Cardiac fibroblast (primary cell): ENCODE data around the gene VPS25.

ENCODE experiments used
- DNase-seq, 2 donors: peaks; one replicate each; pipeline versions ENCODE4 v3.0.0 to v3.0.0-alpha.2; 2010; ENCODE audit warnings: low read depth in 2 of 2
- H3K4me3 ChIP-seq, 2 donors: replicated peaks in 1 of 2; 1 replicate in 1 of 2; 2 replicates in 1 of 2; pipeline ENCODE4 v1.5.1; 2011; ENCODE audit warnings: low read depth in 2 of 2, low read length in 2 of 2, mild to moderate bottlenecking in 2 of 2, moderate library complexity in 1 of 2
- TF ChIP-seq, protein P1 (sequence below): IDR thresholded peaks from one replicate; pipeline ENCODE4 v1.5.1; 2011; ENCODE audit warnings: low read depth, mild to moderate bottlenecking, low read length, inconsistent platforms

VPS25 gene

DNA sequence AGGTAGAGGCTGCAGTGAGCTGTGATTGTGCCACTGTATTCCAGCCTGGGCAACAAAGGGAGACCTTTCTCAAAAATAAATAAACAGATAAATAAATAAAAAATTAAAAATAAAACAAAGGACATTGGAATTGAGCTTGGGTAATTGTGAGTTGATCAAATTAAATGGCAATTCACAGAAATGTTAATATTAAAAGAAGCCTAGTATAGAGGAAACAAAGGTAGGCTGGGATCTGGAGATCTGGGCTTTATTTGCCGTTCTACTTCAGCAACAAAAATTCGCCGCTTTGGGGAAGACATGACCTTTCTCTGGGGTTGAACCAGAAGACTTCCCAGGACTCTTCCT lies 332 bp upstream of the VPS25 start:
- H3K4me3 ChIP-seq = peak overlapping the region; percentile 72 to 92
- DNase-seq = no peak
- TF ChIP-seq, protein P1, sequence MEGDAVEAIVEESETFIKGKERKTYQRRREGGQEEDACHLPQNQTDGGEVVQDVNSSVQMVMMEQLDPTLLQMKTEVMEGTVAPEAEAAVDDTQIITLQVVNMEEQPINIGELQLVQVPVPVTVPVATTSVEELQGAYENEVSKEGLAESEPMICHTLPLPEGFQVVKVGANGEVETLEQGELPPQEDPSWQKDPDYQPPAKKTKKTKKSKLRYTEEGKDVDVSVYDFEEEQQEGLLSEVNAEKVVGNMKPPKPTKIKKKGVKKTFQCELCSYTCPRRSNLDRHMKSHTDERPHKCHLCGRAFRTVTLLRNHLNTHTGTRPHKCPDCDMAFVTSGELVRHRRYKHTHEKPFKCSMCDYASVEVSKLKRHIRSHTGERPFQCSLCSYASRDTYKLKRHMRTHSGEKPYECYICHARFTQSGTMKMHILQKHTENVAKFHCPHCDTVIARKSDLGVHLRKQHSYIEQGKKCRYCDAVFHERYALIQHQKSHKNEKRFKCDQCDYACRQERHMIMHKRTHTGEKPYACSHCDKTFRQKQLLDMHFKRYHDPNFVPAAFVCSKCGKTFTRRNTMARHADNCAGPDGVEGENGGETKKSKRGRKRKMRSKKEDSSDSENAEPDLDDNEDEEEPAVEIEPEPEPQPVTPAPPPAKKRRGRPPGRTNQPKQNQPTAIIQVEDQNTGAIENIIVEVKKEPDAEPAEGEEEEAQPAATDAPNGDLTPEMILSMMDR = no peak

DNA sequence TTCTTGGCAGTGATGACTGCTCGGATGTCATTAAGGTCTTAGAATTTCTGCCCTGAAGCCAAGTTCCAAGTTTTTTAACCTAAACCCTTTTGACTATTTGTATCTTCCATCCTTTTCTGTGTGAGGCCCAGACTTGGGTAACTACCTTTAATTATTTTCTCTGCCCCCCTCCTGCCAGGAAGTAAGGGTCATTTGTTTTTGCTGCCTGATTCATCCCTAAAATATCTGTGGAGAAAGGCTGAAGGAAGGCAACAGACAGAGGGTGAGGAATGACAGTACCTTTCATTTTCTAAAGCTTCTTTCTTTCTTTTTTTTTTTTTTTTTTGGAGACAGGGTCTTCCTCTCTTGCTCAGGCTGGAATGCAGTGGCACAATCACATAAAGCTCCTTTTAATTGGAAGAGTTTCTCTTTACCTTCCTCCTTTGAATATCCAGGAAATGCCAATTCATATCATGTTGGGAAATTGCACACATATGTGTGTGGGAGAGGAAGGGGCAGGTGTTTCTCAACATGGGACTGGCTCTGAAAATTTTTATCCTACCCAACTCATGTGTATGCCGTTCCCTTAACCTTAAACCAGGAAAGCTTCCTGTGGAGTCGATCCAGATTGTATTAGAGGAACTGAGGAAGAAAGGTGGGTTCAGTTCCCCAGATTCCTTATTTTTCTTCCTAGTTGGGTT lies 957 bp downstream of the VPS25 start:
- TF ChIP-seq, protein P1 = no peak
- H3K4me3 ChIP-seq = peak overlapping the region; percentile 72 to 92
- DNase-seq = peak in 1 of 2 donors; percentile 78

DNA sequence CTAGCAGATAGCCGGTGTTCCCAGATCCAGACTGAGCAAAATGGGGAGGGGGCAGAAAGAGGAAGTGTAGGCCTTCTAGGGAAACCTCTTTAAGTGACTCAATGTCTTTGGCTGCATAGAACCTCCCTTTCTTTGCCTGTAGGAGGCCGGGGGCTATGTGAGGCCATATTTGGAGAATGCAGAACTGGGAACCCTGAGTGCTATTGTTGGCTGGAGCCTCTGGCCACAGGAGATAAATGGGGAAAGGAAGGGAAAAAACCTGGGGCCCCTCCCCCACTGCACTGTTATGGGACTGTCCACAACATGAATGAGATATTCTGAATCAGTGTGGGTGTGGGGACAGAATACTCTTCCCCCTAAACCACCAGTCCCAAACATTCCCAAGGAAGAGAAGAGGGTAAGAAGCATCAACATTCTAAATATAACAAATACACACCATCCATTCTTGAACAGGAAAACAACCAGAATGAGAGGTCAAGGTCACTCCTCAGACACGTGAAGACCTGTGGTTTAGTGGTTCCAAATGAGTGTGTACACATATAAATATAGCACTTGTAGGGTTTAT lies 2.4 kb downstream of the VPS25 start:
- DNase-seq = peak in 1 of 2 donors; percentile 85
- TF ChIP-seq, protein P1 = peak; percentile 32
- H3K4me3 ChIP-seq = no peak overlapping the region

DNA sequence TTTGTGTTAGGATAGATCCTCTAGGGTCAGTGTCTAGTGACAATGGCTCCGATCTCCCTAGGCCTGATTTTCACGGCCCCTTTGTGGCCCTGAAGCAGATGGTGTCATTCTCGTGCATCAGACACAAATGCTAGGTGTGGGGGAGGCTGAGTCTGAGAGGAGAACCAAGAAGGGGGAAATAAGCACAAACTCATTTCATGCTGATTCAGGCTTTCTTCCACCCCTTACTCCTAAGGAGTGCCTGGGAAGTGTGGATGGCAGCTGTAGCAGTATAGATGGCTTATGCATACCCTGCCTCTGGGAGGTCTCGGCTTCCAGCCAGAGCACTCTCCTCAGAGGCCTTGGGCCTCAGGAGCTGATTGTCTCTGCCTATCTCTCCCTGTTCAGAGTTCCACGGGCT lies 5.3 kb downstream of the VPS25 start:
- TF ChIP-seq, protein P1 = no peak
- no peak for DNase-seq
- H3K4me3 ChIP-seq = no peak overlapping the region

DNA sequence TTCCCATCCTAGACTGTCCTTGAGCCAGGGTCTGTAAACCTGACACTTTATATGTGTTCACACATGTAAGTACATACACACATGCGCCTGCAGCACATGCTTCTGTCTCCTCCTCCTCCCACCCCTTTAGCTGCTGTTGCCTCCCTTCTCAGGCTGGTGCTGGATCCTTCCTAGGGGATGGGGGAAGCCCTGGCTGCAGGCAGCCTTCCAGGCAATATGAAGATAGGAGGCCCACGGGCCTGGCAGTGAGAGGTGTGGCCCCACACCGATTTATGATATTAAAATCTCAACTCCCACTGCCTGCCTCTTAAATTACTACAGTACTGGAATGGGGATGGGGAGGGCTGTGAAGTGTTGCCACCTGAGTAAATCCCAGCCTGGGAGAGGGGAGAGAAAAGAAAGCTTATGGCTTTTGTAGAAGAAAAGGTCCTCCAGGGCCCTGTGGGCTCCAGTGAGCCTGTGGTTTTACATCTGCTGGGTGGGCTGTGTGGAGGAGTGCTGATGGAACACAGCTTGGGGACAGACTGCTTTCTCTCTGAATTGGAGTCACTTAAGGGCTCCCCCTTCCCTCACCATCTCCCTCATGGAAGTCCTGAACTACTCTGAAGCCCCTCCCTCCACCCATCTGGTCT lies 6.2 kb downstream of the VPS25 start:
- TF ChIP-seq, protein P1 = no peak
- no peak overlapping the region for H3K4me3 ChIP-seq
- DNase-seq = no peak

DNA sequence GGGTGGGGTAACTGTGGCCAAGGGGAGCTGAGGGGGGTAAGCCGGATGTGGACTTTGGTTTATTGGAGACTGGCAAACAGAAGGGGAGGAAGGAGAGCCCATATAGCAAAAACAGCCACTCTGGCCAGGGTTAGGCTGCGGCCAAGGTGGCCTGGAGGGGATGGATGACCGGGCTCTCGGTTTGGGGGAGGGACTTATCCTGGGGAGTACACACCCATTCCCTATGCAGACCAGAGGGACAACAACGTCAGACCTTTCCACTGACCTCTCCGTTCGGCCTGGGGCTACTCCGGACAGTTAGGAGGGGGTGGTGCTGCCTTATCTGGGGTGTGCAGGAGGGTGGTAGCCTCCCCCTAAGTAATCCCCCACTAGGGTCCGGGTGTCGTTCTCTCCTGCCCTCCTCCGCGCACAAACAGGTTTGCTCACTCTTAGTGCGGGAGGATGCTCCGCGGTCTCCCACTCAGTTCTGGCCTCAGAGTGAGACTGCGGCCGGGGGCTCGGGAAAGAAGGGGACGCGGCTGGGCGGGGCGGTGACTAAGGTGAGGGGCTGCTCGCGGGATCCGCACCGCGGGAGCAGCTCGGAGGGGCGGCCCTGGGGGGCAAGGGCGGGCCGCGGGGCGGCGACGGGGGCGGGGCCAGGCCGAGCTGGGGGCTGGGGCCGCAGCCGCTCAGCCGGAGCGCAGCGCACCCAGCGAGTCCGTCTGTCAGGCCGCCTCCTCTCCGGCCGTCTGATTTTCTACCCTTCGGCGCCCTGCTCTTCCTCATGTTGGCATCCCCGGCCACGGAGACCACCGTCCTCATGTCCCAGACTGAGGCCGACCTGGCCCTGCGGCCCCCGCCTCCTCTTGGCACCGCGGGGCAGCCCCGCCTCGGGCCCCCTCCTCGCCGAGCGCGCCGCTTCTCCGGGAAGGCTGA lies 6.9 kb downstream of the VPS25 start, which contains the start of gene WNK4:
Gene WNK4 (plus strand): TSS at position 675 of the 915 bp plus-strand sequence. CDS start 89 bp downstream, at position 764.
- peak within 1 kb of the TSS; percentile 61 to 81 for H3K4me3 ChIP-seq
- TF ChIP-seq, protein P1 = no peak
- peak; percentile 47 to 59 for DNase-seq
